TTC549 (cell line): ENCODE measurements around the gene PRRC2B.

Experiments used
- FAIRE-seq: peaks from 2 replicates; lab custom pipeline; 2012; peaks lifted over from hg19 to GRCh38; lab: Jason Lieb, UNC

PRRC2B gene

GRCh38 chr9:131409458-131409992, 15.6 kb downstream of the PRRC2B start:
- no peak for FAIRE-seq

- no peak for FAIRE-seq
These were observed 16.2 kb downstream of the PRRC2B start for GRCh38 chr9:131410044-131410491.

- FAIRE-seq: no peak
These were observed 18.1 kb downstream of the PRRC2B start for GRCh38 chr9:131411719-131412681.

- FAIRE-seq: no peak
These were observed 22.6 kb downstream of the PRRC2B start for GRCh38 chr9:131416509-131416908.

- no peak for FAIRE-seq
These were observed 23.6 kb downstream of the PRRC2B start for GRCh38 chr9:131417264-131418142.

- FAIRE-seq: no peak
These were observed 24.5 kb downstream of the PRRC2B start for GRCh38 chr9:131418143-131419025.

GRCh38 chr9:131419026-131419614, 25.2 kb downstream of the PRRC2B start:
- FAIRE-seq: no peak

- FAIRE-seq: no peak
These were observed 25.8 kb downstream of the PRRC2B start for GRCh38 chr9:131419716-131420115.

- no peak for FAIRE-seq
These were observed 27.2 kb downstream of the PRRC2B start for GRCh38 chr9:131420980-131421624.

GRCh38 chr9:131421691-131422090, 27.8 kb downstream of the PRRC2B start:
- no peak for FAIRE-seq

- FAIRE-seq: no peak
These were observed 28.4 kb downstream of the PRRC2B start for GRCh38 chr9:131422241-131422792.

GRCh38 chr9:131423171-131423581, 29.3 kb downstream of the PRRC2B start:
- FAIRE-seq: no peak

GRCh38 chr9:131426545-131426944, 32.7 kb downstream of the PRRC2B start:
- FAIRE-seq: no peak

- FAIRE-seq: no peak
These were observed 35.5 kb downstream of the PRRC2B start for GRCh38 chr9:131429121-131430012.

- FAIRE-seq: no peak
These were observed 38.2 kb downstream of the PRRC2B start for GRCh38 chr9:131432050-131432449.

- no peak for FAIRE-seq
These were observed 38.9 kb downstream of the PRRC2B start for GRCh38 chr9:131432597-131433301.

GRCh38 chr9:131433302-131433854, 39.5 kb downstream of the PRRC2B start:
- FAIRE-seq: no peak

GRCh38 chr9:131434673-131435072, 40.8 kb downstream of the PRRC2B start:
- no peak for FAIRE-seq
